Stimulated activated effector memory CD8-positive, alpha-beta T cell treated with anti-CD3 and anti-CD28 coated beads, Interleukin-12 subunit alpha, Interleukin-12 subunit beta, amount 100 ng/mL, for 72 hours (primary cell): ENCODE measurements around the gene SLTM.
A peak's percentile ranks its signal among the peaks of the same experiment; 100 is the strongest.

ENCODE experiments used
- ATAC-seq: fragments of 150-1000 bp; cut with Tn5 transposase; 2 replicates; pipeline ENCODE4 v1.10.0; 2021
- DNase-seq, 2 donors: peaks; one replicate each; pipeline ENCODE4 v3.0.0; 2021 to 2022; ENCODE audit warnings: low spot score in 2 of 2
- H3K27ac Mint-ChIP-seq: one replicate; pipeline ENCODE4 v1.8.0; 2022; ENCODE audit warnings: mild to moderate bottlenecking, mixed read lengths
- H3K36me3 Mint-ChIP-seq: one replicate; pipeline ENCODE4 v1.8.0; 2022; ENCODE audit warnings: mild to moderate bottlenecking, mixed read lengths
- H3K4me1 Mint-ChIP-seq: one replicate; pipeline ENCODE4 v1.8.0; 2022; ENCODE audit warnings: mixed read lengths
- H3K4me3 Mint-ChIP-seq: one replicate; pipeline ENCODE4 v1.8.0; 2022; ENCODE audit warnings: mild to moderate bottlenecking, mixed read lengths
- H3K9me3 Mint-ChIP-seq: one replicate; pipeline ENCODE4 v1.8.0; 2022; ENCODE audit warnings: mixed read lengths

Gene SLTM

GRCh38 chr15:58933281-58934113, at the start of gene SLTM:
Gene SLTM, minus strand, starts transcription at chr15:58933679. Its CDS starts 114 bp downstream, at chr15:58933565.
- peak within 1 kb of the TSS; percentile 84 for H3K4me3 Mint-ChIP-seq
- H3K36me3 Mint-ChIP-seq, result peaks cover 48% of the 10 kb centered on the region
- peak within 1 kb of the TSS; percentile 99 for H3K27ac Mint-ChIP-seq
- ATAC-seq (peak; percentile 97), DNase-seq (peak; percentile 81 to 92)
- peaks cover 5% of the 10 kb centered on the region for H3K4me1 Mint-ChIP-seq
- no peaks in the 10 kb centered on the region for H3K9me3 Mint-ChIP-seq

- Mint-ChIP-seq H3K4me1 (peaks cover 30% of the 10 kb centered on the region), H3K9me3 (no peaks in the 10 kb centered on the region), H3K27ac (no peak overlapping the region), H3K36me3 (peaks cover 11% of the 10 kb centered on the region), H3K4me3 (no peak overlapping the region)
- no peak for DNase-seq
- no peak for ATAC-seq
These were observed 49.8 kb upstream of the SLTM start for GRCh38 chr15:58983261-58983660.

GRCh38 chr15:58981808-58982475, 48.5 kb upstream of the SLTM start:
- H3K36me3 Mint-ChIP-seq, result peaks cover 8% of the 10 kb centered on the region
- H3K4me3 Mint-ChIP-seq, result peak overlapping the region; percentile 10
- peak; percentile 51 for ATAC-seq
- DNase-seq, result no peak
- H3K9me3 Mint-ChIP-seq, result no peaks in the 10 kb centered on the region
- peak overlapping the region; percentile 17 for H3K27ac Mint-ChIP-seq
- peaks cover 28% of the 10 kb centered on the region for H3K4me1 Mint-ChIP-seq

- Mint-ChIP-seq H3K27ac (no peak overlapping the region), H3K36me3 (peaks cover 8% of the 10 kb centered on the region), H3K9me3 (no peaks in the 10 kb centered on the region), H3K4me1 (peaks cover 38% of the 10 kb centered on the region), H3K4me3 (peak overlapping the region; percentile 27)
- ATAC-seq, result no peak
- DNase-seq, result no peak
These were observed 47.0 kb upstream of the SLTM start for GRCh38 chr15:58980351-58980939.

GRCh38 chr15:58977887-58978286, 44.4 kb upstream of the SLTM start:
- Mint-ChIP-seq H3K4me1 (peaks cover 39% of the 10 kb centered on the region), H3K27ac (no peak overlapping the region), H3K9me3 (no peaks in the 10 kb centered on the region), H3K4me3 (no peak overlapping the region), H3K36me3 (peaks cover 8% of the 10 kb centered on the region)
- DNase-seq (no peak), ATAC-seq (no peak)

- Mint-ChIP-seq H3K4me1 (peaks cover 8% of the 10 kb centered on the region), H3K36me3 (no peaks in the 10 kb centered on the region), H3K27ac (no peak overlapping the region), H3K9me3 (no peaks in the 10 kb centered on the region), H3K4me3 (no peak overlapping the region)
- ATAC-seq (no peak), DNase-seq (no peak)
These were observed 34.0 kb upstream of the SLTM start for GRCh38 chr15:58967479-58967878.

- no peak overlapping the region for H3K4me3 Mint-ChIP-seq
- DNase-seq (no peak), ATAC-seq (peak; percentile 81)
- H3K4me1 Mint-ChIP-seq, result peaks cover 8% of the 10 kb centered on the region
- H3K36me3 Mint-ChIP-seq, result no peaks in the 10 kb centered on the region
- no peaks in the 10 kb centered on the region for H3K9me3 Mint-ChIP-seq
- no peak overlapping the region for H3K27ac Mint-ChIP-seq
These were observed 33.2 kb upstream of the SLTM start for GRCh38 chr15:58966698-58967097.

- ATAC-seq, result no peak
- Mint-ChIP-seq H3K9me3 (no peaks in the 10 kb centered on the region), H3K4me3 (no peak overlapping the region), H3K27ac (no peak overlapping the region), H3K4me1 (peaks cover 8% of the 10 kb centered on the region), H3K36me3 (no peaks in the 10 kb centered on the region)
- DNase-seq, result no peak
These were observed 29.4 kb upstream of the SLTM start for GRCh38 chr15:58962662-58963565.

GRCh38 chr15:58962136-58962535, 28.7 kb upstream of the SLTM start:
- Mint-ChIP-seq H3K27ac (no peak overlapping the region), H3K4me1 (peaks cover 13% of the 10 kb centered on the region), H3K36me3 (no peaks in the 10 kb centered on the region), H3K9me3 (no peaks in the 10 kb centered on the region), H3K4me3 (no peak overlapping the region)
- no peak for ATAC-seq
- no peak for DNase-seq

- H3K4me3 Mint-ChIP-seq, result no peak overlapping the region
- H3K27ac Mint-ChIP-seq, result no peak overlapping the region
These were observed 25.3 kb upstream of the SLTM start for GRCh38 chr15:58958811-58959210.

GRCh38 chr15:58957101-58957973, 23.9 kb upstream of the SLTM start:
- Mint-ChIP-seq H3K27ac (no peak overlapping the region), H3K4me1 (peaks cover 5% of the 10 kb centered on the region), H3K4me3 (no peak overlapping the region), H3K36me3 (no peaks in the 10 kb centered on the region), H3K9me3 (no peaks in the 10 kb centered on the region)
- peak; percentile 38 to 78 for DNase-seq
- ATAC-seq, result peak; percentile 88

More at GRCh38 chr15:58958811-58959210, 25.3 kb upstream of the SLTM start:
- ATAC-seq (no peak), DNase-seq (no peak)
- H3K9me3 Mint-ChIP-seq, result no peaks in the 10 kb centered on the region
- H3K36me3 Mint-ChIP-seq, result no peaks in the 10 kb centered on the region
- peaks cover 5% of the 10 kb centered on the region for H3K4me1 Mint-ChIP-seq

- ATAC-seq (no peak), DNase-seq (no peak)
- H3K4me3 Mint-ChIP-seq, result no peak overlapping the region
- peaks cover 5% of the 10 kb centered on the region for H3K4me1 Mint-ChIP-seq
- peak overlapping the region; percentile 11 for H3K27ac Mint-ChIP-seq
- no peaks in the 10 kb centered on the region for H3K9me3 Mint-ChIP-seq
- no peaks in the 10 kb centered on the region for H3K36me3 Mint-ChIP-seq
These were observed 19.3 kb upstream of the SLTM start for GRCh38 chr15:58952751-58953150.

- Mint-ChIP-seq H3K9me3 (no peaks in the 10 kb centered on the region), H3K36me3 (no peaks in the 10 kb centered on the region), H3K27ac (no peak overlapping the region), H3K4me1 (no peaks in the 10 kb centered on the region), H3K4me3 (no peak overlapping the region)
- DNase-seq (no peak), ATAC-seq (no peak)
These were observed 18.0 kb upstream of the SLTM start for GRCh38 chr15:58951388-58952007.

- Mint-ChIP-seq H3K4me1 (no peaks in the 10 kb centered on the region), H3K9me3 (no peaks in the 10 kb centered on the region), H3K27ac (no peak overlapping the region), H3K36me3 (no peaks in the 10 kb centered on the region), H3K4me3 (no peak overlapping the region)
- ATAC-seq (no peak), DNase-seq (no peak)
These were observed 13.7 kb upstream of the SLTM start for GRCh38 chr15:58947179-58947578.
